C4-2B (cell line): ENCODE data around the gene L3MBTL4.

Experiments used
- H3K27ac ChIP-seq: fragments of 450-650 bp; 2 replicates; pipeline ENCODE4 v1.5.1; 2017
- CTCF ChIP-seq: fragments of 450-650 bp; conservative IDR thresholded peaks from 2 replicates; pipeline ENCODE4 v1.5.1; 2017; ENCODE audit warnings: mild to moderate bottlenecking
- ZFX ChIP-seq: fragments of 450-650 bp; IDR thresholded peaks from 2 replicates; pipeline ENCODE4 v1.6.1; 2017

Gene L3MBTL4

GRCh38 chr18:6311456-6312215 is 103.1 kb downstream of the L3MBTL4 start:
- no peak overlapping the region for H3K27ac ChIP-seq
- TF ChIP-seq CTCF: no peak
- TF ChIP-seq ZFX: no peak

GRCh38 chr18:6310714-6311113 is 104.0 kb downstream of the L3MBTL4 start:
- no peak for TF ChIP-seq CTCF
- no peak for TF ChIP-seq ZFX
- H3K27ac ChIP-seq: no peak overlapping the region

- TF ChIP-seq CTCF (no peak), ZFX (no peak)
- H3K27ac ChIP-seq: no peak overlapping the region
These were observed 116.8 kb downstream of the L3MBTL4 start for GRCh38 chr18:6297875-6298274.

- no peak overlapping the region for H3K27ac ChIP-seq
These were observed 120.4 kb downstream of the L3MBTL4 start for GRCh38 chr18:6294148-6294784.

GRCh38 chr18:6289843-6290242 is 124.9 kb downstream of the L3MBTL4 start:
- no peak for TF ChIP-seq ZFX
- no peak for TF ChIP-seq CTCF
- H3K27ac ChIP-seq: no peak overlapping the region

More at GRCh38 chr18:6294148-6294784, 120.4 kb downstream of the L3MBTL4 start:
- TF ChIP-seq CTCF: no peak
- TF ChIP-seq ZFX: no peak

- TF ChIP-seq ZFX: no peak
- no peak for TF ChIP-seq CTCF
- H3K27ac ChIP-seq: no peak overlapping the region
These were observed 128.1 kb downstream of the L3MBTL4 start for GRCh38 chr18:6286585-6286984.

GRCh38 chr18:6284761-6285160 is 129.9 kb downstream of the L3MBTL4 start:
- TF ChIP-seq ZFX (no peak), CTCF (no peak)
- H3K27ac ChIP-seq: no peak overlapping the region
